Effector memory CD4-positive, alpha-beta T cell (primary cell): Measurements from ENCODE around the gene SLC66A3.
"Not testable (repeated sequence)": the region's sequence is repeated elsewhere in the genome, so short reads cannot be mapped to it uniquely, and the experiment has no call there.

ENCODE experiments used
- DNase-seq, 3 donors: peaks; one replicate each; pipeline ENCODE4 v3.0.0-alpha.2; 2020
- H3K27ac ChIP-seq: 2 replicates; pipeline ENCODE4 v1.7.0; 2013; ENCODE audit warnings: mild to moderate bottlenecking, low read length, moderate library complexity; ENCODE audit not compliant: insufficient read depth, poor library complexity, severe bottlenecking
- H3K27me3 ChIP-seq: replicated peaks from 2 replicates; pipeline ENCODE4 v1.7.0; 2013; ENCODE audit warnings: mild to moderate bottlenecking, low read length; ENCODE audit not compliant: insufficient read depth, control insufficient read depth, poor library complexity, severe bottlenecking
- H3K36me3 ChIP-seq: 2 replicates; pipeline ENCODE4 v1.7.0; 2013; ENCODE audit warnings: mild to moderate bottlenecking, low read length, moderate library complexity; ENCODE audit not compliant: control insufficient read depth, insufficient read depth
- H3K4me1 ChIP-seq: 2 replicates; pipeline ENCODE4 v1.7.0; 2013; ENCODE audit warnings: low read length, mild to moderate bottlenecking; ENCODE audit not compliant: control insufficient read depth, insufficient read depth, poor library complexity, severe bottlenecking
- H3K4me3 ChIP-seq: 2 replicates; pipeline ENCODE4 v1.7.0; 2013; ENCODE audit warnings: low read length, low read depth, mild to moderate bottlenecking; ENCODE audit not compliant: insufficient read depth, poor library complexity, severe bottlenecking
- H3K9me3 ChIP-seq: 2 replicates; pipeline ENCODE4 v1.7.0; 2013; ENCODE audit warnings: mild to moderate bottlenecking, low read length, moderate library complexity; ENCODE audit not compliant: control insufficient read depth

The SLC66A3 gene

GRCh38 chr2:11160731-11161455, 5.6 kb downstream of the SLC66A3 start:
- no peak for DNase-seq
- no peaks in the 10 kb centered on the region for H3K4me1 ChIP-seq
- no peaks in the 10 kb centered on the region for H3K36me3 ChIP-seq
- H3K9me3 ChIP-seq: no peaks in the 10 kb centered on the region
- H3K27me3 ChIP-seq: no peaks in the 10 kb centered on the region
- H3K4me3 ChIP-seq: peak overlapping the region; percentile 34
- H3K27ac ChIP-seq: no peak overlapping the region

- Histone ChIP-seq H3K36me3 (no peaks in the 10 kb centered on the region), H3K9me3 (no peaks in the 10 kb centered on the region), H3K27me3 (no peaks in the 10 kb centered on the region), H3K4me3 (no peak overlapping the region), H3K27ac (no peak overlapping the region), H3K4me1 (no peaks in the 10 kb centered on the region)
- DNase-seq: no peak
Observed at GRCh38 chr2:11161747-11162146, 6.5 kb downstream of the SLC66A3 start.

GRCh38 chr2:11163439-11164317, 8.4 kb downstream of the SLC66A3 start:
- DNase-seq: no peak
- Histone ChIP-seq H3K27me3 (no peaks in the 10 kb centered on the region), H3K4me1 (no peaks in the 10 kb centered on the region), H3K4me3 (no peak overlapping the region), H3K9me3 (no peaks in the 10 kb centered on the region), H3K27ac (no peak overlapping the region), H3K36me3 (no peaks in the 10 kb centered on the region)

GRCh38 chr2:11165046-11165445, 9.8 kb downstream of the SLC66A3 start:
- H3K27me3 ChIP-seq, H3K4me1 ChIP-seq, DNase-seq, H3K27ac ChIP-seq, H3K9me3 ChIP-seq, H3K36me3 ChIP-seq, H3K4me3 ChIP-seq: not testable (repeated sequence)

- Histone ChIP-seq H3K36me3 (no peaks in the 10 kb centered on the region), H3K27me3 (no peaks in the 10 kb centered on the region), H3K4me3 (no peak overlapping the region), H3K4me1 (no peaks in the 10 kb centered on the region), H3K9me3 (no peaks in the 10 kb centered on the region), H3K27ac (no peak overlapping the region)
- no peak for DNase-seq
Observed at GRCh38 chr2:11166476-11166875, 11.2 kb downstream of the SLC66A3 start.

- Histone ChIP-seq H3K4me3 (no peak overlapping the region), H3K27ac (no peak overlapping the region)
- DNase-seq: no peak
Observed at GRCh38 chr2:11168488-11168887, 13.2 kb downstream of the SLC66A3 start.

GRCh38 chr2:11169333-11169732, 14.1 kb downstream of the SLC66A3 start:
- Histone ChIP-seq H3K4me3 (no peak overlapping the region), H3K4me1 (no peaks in the 10 kb centered on the region), H3K36me3 (no peaks in the 10 kb centered on the region), H3K27me3 (no peaks in the 10 kb centered on the region), H3K27ac (no peak overlapping the region), H3K9me3 (no peaks in the 10 kb centered on the region)
- DNase-seq: no peak

More at GRCh38 chr2:11168488-11168887, 13.2 kb downstream of the SLC66A3 start:
- no peaks in the 10 kb centered on the region for H3K9me3 ChIP-seq
- H3K4me1 ChIP-seq: no peaks in the 10 kb centered on the region
- no peaks in the 10 kb centered on the region for H3K36me3 ChIP-seq
- H3K27me3 ChIP-seq: no peaks in the 10 kb centered on the region

- Histone ChIP-seq H3K27me3 (no peaks in the 10 kb centered on the region), H3K4me3 (no peak overlapping the region), H3K36me3 (peaks cover 6% of the 10 kb centered on the region), H3K4me1 (peaks cover 9% of the 10 kb centered on the region), H3K9me3 (no peaks in the 10 kb centered on the region), H3K27ac (no peak overlapping the region)
- DNase-seq: no peak
Observed at GRCh38 chr2:11174222-11174621, 19.0 kb downstream of the SLC66A3 start.

GRCh38 chr2:11175293-11175795, 20.1 kb downstream of the SLC66A3 start:
- peaks cover 9% of the 10 kb centered on the region for H3K4me1 ChIP-seq
- H3K27me3 ChIP-seq: no peaks in the 10 kb centered on the region
- H3K36me3 ChIP-seq: peaks cover 6% of the 10 kb centered on the region
- no peaks in the 10 kb centered on the region for H3K9me3 ChIP-seq
- H3K27ac ChIP-seq: no peak overlapping the region
- DNase-seq: no peak
- H3K4me3 ChIP-seq: no peak overlapping the region
